B cell (primary cell): ENCODE measurements around the gene ADPRM. TPM values are rescaled to one million over a fixed set of nuclear protein-coding genes. Genes with fewer than 3 reads are reported as not detected.

Experiments
- ATAC-seq: fragments of 200-7000 bp; cut with Tn5 transposase; one replicate; pipeline ENCODE4 v1.10.0; 2021; ENCODE audit warnings: low read depth, mild to moderate bottlenecking, moderate number of reproducible peaks, moderate library complexity
- CTCF ChIA-PET: fragments of 350-600 bp; sonication (Branson Sonifier 250); formaldehyde crosslinking; loops from one replicate; lab custom pipeline; 2021; ENCODE audit warnings: antibody characterized with exemption, inconsistent platforms; lab: Charles Lee
- POLR2A ChIA-PET: fragments of 350-600 bp; sonication (Branson Sonifier 250); formaldehyde crosslinking; loops from one replicate; lab custom pipeline; 2021; ENCODE audit warnings: antibody characterized with exemption; lab: Charles Lee
- DNase-seq: peaks from one replicate; pipeline ENCODE4 v3.0.0; 2013
- H2AFZ ChIP-seq: 2 replicates; pipeline ENCODE4 v1.6.1; 2012; ENCODE audit warnings: mild to moderate bottlenecking, low read depth, low read length; ENCODE audit not compliant: insufficient read depth, poor library complexity, severe bottlenecking
- H3K27ac ChIP-seq, 2 donors: 1 replicate in 1 of 2; 2 replicates in 1 of 2; pipeline ENCODE4 v1.5.1; 2012 to 2013; ENCODE audit warnings: low read length in 2 of 2, mild to moderate bottlenecking in 2 of 2, moderate library complexity in 1 of 2
- H3K27me3 ChIP-seq, 4 experiments: fragments of 200-600 bp in 1 of 4; sonication (generic) in 1 of 4; replicated peaks in 1 of 4; 1 replicate in 2 of 4; 2 replicates in 2 of 4; pipeline versions ENCODE4 v1.6.1 to v1.7.0; 2013 to 2016; ENCODE audit warnings: low read length in 3 of 4, mild to moderate bottlenecking in 2 of 4, mixed read lengths in 1 of 4, moderate library complexity in 1 of 4; ENCODE audit not compliant: insufficient read depth in 4 of 4, control insufficient read depth in 3 of 4; ENCODE audit errors: control extremely low read depth in 1 of 4
- H3K36me3 ChIP-seq, 2 experiments: replicated peaks in 1 of 2; 1 replicate in 1 of 2; 2 replicates in 1 of 2; pipeline versions ENCODE4 v1.6.1 to v1.7.1; 2013; ENCODE audit warnings: low read length in 1 of 2; ENCODE audit not compliant: insufficient read depth in 2 of 2, control insufficient read depth in 1 of 2; ENCODE audit errors: control extremely low read depth in 1 of 2, extremely low read depth in 1 of 2
- H3K4me1 ChIP-seq, 2 donors: fragments of 200-600 bp in 1 of 2; sonication (generic) in 1 of 2; 1 replicate in 1 of 2; 2 replicates in 1 of 2; pipeline versions ENCODE4 v1.5.1 to v1.6.1; 2013 to 2017; ENCODE audit warnings: low read length in 2 of 2; ENCODE audit not compliant: control insufficient read depth in 2 of 2, insufficient read depth in 2 of 2
- H3K4me2 ChIP-seq: replicated peaks from 2 replicates; pipeline ENCODE3; 2012; ENCODE audit warnings: mild to moderate bottlenecking, low read depth, low read length; ENCODE audit not compliant: poor library complexity, severe bottlenecking
- H3K4me3 ChIP-seq, 5 experiments: fragments of 200-600 bp in 1 of 5; sonication (generic) in 1 of 5; 1 replicate in 3 of 5; 2 replicates in 2 of 5; pipeline versions ENCODE4 v1.5.1 to v1.7.0; 2011 to 2016; ENCODE audit warnings: low read length in 4 of 5, mild to moderate bottlenecking in 4 of 5, low read depth in 2 of 5, control low read depth in 1 of 5, moderate library complexity in 1 of 5; ENCODE audit not compliant: insufficient read depth in 1 of 5; ENCODE audit errors: control extremely low read depth in 1 of 5, extremely low read depth in 1 of 5
- H3K79me2 ChIP-seq: fragments of 200-600 bp; sonication (generic); one replicate; pipeline ENCODE4 v1.6.0; 2016; ENCODE audit warnings: low read length; ENCODE audit not compliant: control insufficient read depth, insufficient read depth
- H3K9ac ChIP-seq: fragments of 200-600 bp; sonication (generic); 2 replicates; pipeline ENCODE4 v1.6.1; 2017; ENCODE audit warnings: mild to moderate bottlenecking, low read length, moderate library complexity
- H3K9me3 ChIP-seq, 3 donors: one replicate each; pipeline versions ENCODE4 v1.6.1 to v1.7.1; 2013; ENCODE audit warnings: low read length in 2 of 3; ENCODE audit not compliant: control insufficient read depth in 2 of 3, insufficient read depth in 1 of 3; ENCODE audit errors: control extremely low read depth in 1 of 3
- H4K20me1 ChIP-seq: 2 replicates; pipeline ENCODE4 v1.6.0; 2012; ENCODE audit warnings: mild to moderate bottlenecking, low read length; ENCODE audit not compliant: insufficient read depth, control insufficient read depth, poor library complexity, severe bottlenecking
- H3K27ac Mint-ChIP-seq: one replicate; pipeline ENCODE4 v1.8.0; 2021; ENCODE audit warnings: mixed read lengths
- H3K27me3 Mint-ChIP-seq: one replicate; pipeline ENCODE4 v1.8.0; 2021; ENCODE audit warnings: mixed read lengths
- H3K4me1 Mint-ChIP-seq: one replicate; pipeline ENCODE4 v1.8.0; 2021; ENCODE audit warnings: mixed read lengths
- H3K4me3 Mint-ChIP-seq: one replicate; pipeline ENCODE4 v1.8.0; 2021; ENCODE audit warnings: mixed read lengths
- H3K9me3 Mint-ChIP-seq: one replicate; pipeline ENCODE4 v1.8.0; 2022; ENCODE audit warnings: mixed read lengths; ENCODE audit not compliant: insufficient read depth
- EZH2 ChIP-seq: IDR thresholded peaks from 2 replicates; pipeline ENCODE4 v1.6.1; 2012; ENCODE audit warnings: borderline replicate concordance, low read depth, mild to moderate bottlenecking, moderate library complexity, low read length; ENCODE audit not compliant: insufficient read depth, poor library complexity, severe bottlenecking
- WGBS: methylation state at CpG from one replicate; pipeline ENCODE4 v1.1.5; 2013; ENCODE audit warnings: missing lambda C conversion rate; ENCODE audit not compliant: insufficient coverage; 5-methylcytosine and 5-hydroxymethylcytosine counted together
- intact Hi-C: fragments of 100-400 bp; cut with micrococcal nuclease; formaldehyde crosslinking; loops from one replicate; pipeline ENCODE4 v1.10.0; 2022
- polyA plus RNA-seq: library from polyadenylated mRNA; depleted of rRNA; stranded (reverse); fragments of >200 nt; gene quantifications from 2 replicates; pipeline ENCODE4 v1.2.3, GENCODE V29; 2012
- total RNA-seq, 2 donors: library from RNA; stranded (reverse); fragments of 120-200 nt in 1 of 2; gene quantifications; 1 replicate in 1 of 2; 2 replicates in 1 of 2; pipeline versions ENCODE4 v1.2.3 to v1.2.4, GENCODE V29; 2013 to 2022
- TF ChIP-seq, protein P1 (sequence below): fragments of 200-600 bp; IDR thresholded peaks from one replicate; pipeline ENCODE4 v1.8.0; 2022; ENCODE audit warnings: antibody characterized with exemption, mild to moderate bottlenecking

The ADPRM gene
- total and polyA plus RNA-seq, 2 donors (not counting 1 experiment from before 2014, with no cell fraction given), result 24.3 to 29.1 TPM

DNA sequence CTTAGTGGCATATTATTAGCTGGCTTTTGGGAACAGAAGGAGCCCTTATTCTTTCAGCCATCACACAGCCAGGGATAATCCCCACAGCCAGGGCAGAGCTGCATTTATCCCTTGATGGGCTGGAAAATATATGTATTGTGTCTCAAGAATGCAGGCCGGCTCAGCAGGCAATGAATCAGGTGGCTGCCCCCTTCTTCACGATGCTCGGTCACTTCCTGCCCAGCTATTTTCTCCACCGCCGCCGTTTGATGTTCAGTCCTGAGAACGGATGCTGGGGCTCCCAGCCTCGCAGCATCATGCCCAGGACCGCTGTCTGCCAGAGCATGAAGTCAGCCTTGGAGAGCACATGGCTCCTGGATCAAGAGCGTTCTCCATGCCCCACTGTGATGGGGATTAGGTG, 36.0 kb upstream of the ADPRM start:
- ATAC-seq, result no peak
- Histone ChIP-seq H3K9me3 (no peaks in the 10 kb centered on the region), H3K27me3 (no peaks in the 10 kb centered on the region), H3K4me2 (no peak overlapping the region), H4K20me1 (no peaks in the 10 kb centered on the region), H3K79me2 (no peaks in the 10 kb centered on the region), H3K4me3 (no peak overlapping the region), H3K27ac (no peak overlapping the region), H3K4me1 (no peaks in the 10 kb centered on the region), H2AFZ (no peak overlapping the region), H3K36me3 (peaks cover 0 to 2% of the 10 kb centered on the region in 2 experiments), H3K9ac (no peak overlapping the region)
- ChIA-PET CTCF (interaction anchor here (0.6 to 2.4 kb wide), 3 partner anchors 15 to 1028 kb away, joined by 3 to 9 read pairs (median 3); no protein-coding TSS in a partner anchor), POLR2A (no interaction called here)
- no peak for TF ChIP-seq EZH2
- TF ChIP-seq, protein P1, sequence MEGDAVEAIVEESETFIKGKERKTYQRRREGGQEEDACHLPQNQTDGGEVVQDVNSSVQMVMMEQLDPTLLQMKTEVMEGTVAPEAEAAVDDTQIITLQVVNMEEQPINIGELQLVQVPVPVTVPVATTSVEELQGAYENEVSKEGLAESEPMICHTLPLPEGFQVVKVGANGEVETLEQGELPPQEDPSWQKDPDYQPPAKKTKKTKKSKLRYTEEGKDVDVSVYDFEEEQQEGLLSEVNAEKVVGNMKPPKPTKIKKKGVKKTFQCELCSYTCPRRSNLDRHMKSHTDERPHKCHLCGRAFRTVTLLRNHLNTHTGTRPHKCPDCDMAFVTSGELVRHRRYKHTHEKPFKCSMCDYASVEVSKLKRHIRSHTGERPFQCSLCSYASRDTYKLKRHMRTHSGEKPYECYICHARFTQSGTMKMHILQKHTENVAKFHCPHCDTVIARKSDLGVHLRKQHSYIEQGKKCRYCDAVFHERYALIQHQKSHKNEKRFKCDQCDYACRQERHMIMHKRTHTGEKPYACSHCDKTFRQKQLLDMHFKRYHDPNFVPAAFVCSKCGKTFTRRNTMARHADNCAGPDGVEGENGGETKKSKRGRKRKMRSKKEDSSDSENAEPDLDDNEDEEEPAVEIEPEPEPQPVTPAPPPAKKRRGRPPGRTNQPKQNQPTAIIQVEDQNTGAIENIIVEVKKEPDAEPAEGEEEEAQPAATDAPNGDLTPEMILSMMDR, result no peak
- Mint-ChIP-seq H3K4me3 (no peak overlapping the region), H3K9me3 (no peaks in the 10 kb centered on the region), H3K27me3 (no peaks in the 10 kb centered on the region), H3K4me1 (no peaks in the 10 kb centered on the region), H3K27ac (no peak overlapping the region)
- intact Hi-C loops, result no loop called here
- no peak for DNase-seq
- WGBS, result 96% methylated on average over 10 of the region's 10 CpGs

DNA sequence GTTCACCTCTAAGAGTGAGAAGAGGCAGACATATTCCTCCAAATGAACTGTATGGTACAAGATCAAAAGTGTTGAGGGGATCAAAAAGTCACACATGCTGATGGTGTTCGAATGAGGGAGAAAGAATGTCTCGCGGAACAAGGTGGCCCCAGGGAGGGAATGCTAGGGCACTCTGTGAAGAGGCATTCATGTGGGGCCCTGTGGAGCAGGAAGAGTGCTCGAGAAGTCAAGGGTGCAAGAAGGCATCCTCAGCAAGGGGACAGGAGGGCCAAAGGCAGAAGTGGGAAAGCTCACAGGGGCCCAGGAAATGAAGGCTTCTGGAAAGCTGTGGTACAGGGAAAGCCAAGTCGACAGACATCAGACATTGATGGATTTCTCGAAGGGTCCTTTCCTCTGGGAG, 34.2 kb upstream of the ADPRM start:
- intact Hi-C loops, result no loop called here
- Histone ChIP-seq H3K27ac (no peak overlapping the region), H3K27me3 (no peaks in the 10 kb centered on the region), H3K9me3 (no peaks in the 10 kb centered on the region), H3K9ac (no peak overlapping the region), H3K36me3 (peaks cover 0 to 2% of the 10 kb centered on the region in 2 experiments), H2AFZ (no peak overlapping the region), H3K4me2 (no peak overlapping the region), H3K4me1 (no peaks in the 10 kb centered on the region), H3K79me2 (no peaks in the 10 kb centered on the region), H3K4me3 (no peak overlapping the region), H4K20me1 (no peaks in the 10 kb centered on the region)
- DNase-seq (no peak), ATAC-seq (no peak)
- no peak overlapping the region for H3K4me3 Mint-ChIP-seq
- ChIA-PET POLR2A (no interaction called here), CTCF (no interaction called here)
- no peaks in the 10 kb centered on the region for H3K4me1 Mint-ChIP-seq
- TF ChIP-seq EZH2, result no peak
- TF ChIP-seq, protein P1, result no peak
- H3K27me3 Mint-ChIP-seq, result no peaks in the 10 kb centered on the region
- 97% methylated on average over 4 of the region's 6 CpGs for WGBS
- no peaks in the 10 kb centered on the region for H3K9me3 Mint-ChIP-seq
- H3K27ac Mint-ChIP-seq, result no peak overlapping the region
